Amniotic epithelial cell (primary cell): ENCODE data around the gene CENPA.

ENCODE experiments used
- DNase-seq: peaks from one replicate; pipeline ENCODE4 v3.0.0-alpha.2; 2010; ENCODE audit warnings: low read depth

The CENPA gene

DNA sequence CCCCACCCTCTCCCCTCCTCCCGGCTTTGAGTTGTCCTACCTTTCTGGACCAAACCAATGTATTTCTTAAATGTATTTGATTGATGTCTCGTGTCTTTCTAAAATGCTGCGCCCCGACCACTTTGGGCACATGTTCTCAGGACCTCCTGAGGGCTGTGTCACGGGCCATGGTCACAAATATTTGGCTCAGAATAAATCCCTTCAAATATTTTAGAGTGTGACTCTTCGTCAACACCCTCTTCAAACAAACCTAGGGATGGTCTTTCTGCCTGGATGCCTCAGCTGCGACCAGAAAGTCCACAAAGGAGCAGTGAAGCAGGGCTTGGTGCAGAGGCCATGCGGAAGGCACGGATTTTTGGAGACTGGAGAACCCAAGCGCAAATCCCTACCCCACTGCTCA, 22.8 kb upstream of the CENPA start:
- DNase-seq: no peak

DNA sequence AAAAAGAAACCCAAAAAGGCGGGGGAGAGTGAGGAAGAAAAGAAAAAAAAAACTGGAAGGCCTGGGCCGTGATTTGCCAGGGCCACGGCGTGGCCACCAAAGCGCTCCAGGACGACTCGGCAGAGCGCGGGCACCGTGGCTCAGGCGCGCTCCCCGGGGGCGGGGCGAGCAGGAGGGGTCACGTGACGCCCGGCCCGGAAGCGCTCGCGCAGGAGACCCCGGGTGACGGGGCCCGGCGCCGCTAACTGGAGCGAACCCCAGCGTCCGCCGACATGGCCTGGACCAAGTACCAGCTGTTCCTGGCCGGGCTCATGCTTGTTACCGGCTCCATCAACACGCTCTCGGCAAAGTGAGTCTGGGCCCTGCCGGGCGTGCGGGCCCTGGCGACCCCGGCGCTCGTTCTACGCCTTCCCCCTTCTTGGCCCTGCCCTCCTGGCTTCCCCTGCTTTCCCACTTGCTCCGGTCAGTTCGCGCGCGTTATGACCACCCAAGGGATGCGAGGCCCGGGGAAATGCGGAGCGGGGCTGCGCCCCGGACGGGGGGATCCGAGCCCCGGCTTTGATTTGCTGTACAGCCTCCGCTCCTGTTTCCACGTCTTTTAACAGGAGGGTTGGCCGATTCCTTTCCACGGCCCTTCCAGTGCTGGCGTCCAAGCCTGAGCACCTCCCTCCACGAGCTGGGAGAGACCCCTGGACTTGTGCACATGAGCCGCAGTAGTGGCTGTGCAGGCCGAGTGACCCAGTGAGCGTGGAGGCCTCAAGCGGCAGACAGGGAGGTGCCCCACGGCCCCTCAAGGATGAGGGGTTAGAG, 21.6 kb upstream of the CENPA start, which contains the start of gene SLC35F6:
TSS of gene SLC35F6 (plus strand) at position 207 of the 810 bp plus-strand sequence. CDS start at position 273, 66 bp downstream.
- DNase-seq: peak; percentile 56

DNA sequence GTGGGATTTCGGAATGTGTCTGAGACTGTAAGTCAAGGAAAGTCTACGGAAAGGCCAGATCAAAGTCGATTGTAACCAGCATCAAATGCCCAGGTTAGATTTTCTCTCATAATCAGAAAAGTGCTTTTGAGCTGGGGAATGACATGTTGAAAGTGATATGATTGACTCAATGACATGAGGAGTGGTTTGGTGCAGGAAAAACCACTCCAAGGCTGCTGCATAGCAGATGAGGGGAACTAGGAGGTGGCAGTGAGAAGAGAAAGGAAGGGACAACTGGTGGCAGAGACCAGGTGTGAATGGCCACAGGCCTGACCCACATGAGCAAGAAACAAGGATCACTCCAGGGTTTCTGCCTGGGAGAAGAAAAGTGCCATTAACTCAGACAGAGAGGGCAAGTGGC, 20.9 kb upstream of the CENPA start:
- no peak for DNase-seq

DNA sequence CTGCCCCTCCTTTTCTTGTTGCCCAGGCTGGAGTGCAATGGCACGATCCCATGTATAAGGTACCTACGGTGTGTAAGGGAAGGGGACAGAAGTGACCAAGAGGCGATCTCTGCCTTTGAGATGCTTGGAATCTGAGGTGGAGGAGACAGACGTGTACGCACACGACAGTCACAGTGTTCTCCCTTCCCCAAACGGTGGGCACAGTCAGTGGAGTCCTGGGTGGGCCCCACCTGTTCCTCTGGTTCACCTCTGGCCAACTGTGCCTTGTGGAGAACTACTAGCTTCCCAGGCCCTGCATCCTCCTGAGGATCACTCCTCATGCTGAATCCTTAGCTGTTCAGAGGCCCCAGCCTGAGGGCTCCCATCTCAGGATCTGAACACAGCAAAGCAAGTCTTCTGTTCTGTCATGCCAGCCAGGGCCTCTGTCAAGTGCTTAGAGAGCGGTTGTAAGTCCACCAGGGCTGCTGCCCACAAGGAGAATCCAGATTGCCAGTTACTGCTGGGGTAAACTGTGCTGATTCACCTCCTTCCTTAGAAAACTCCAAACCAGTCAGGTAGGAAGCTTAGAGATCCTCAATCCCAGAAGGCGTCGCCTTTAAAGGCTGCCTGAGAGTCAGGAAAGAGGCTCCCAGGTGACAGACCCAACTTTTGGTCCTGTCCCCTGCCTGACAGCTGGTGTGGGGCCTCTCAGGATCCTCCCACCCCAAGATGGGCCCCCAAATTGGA, 20.2 kb upstream of the CENPA start:
- DNase-seq: no peak

DNA sequence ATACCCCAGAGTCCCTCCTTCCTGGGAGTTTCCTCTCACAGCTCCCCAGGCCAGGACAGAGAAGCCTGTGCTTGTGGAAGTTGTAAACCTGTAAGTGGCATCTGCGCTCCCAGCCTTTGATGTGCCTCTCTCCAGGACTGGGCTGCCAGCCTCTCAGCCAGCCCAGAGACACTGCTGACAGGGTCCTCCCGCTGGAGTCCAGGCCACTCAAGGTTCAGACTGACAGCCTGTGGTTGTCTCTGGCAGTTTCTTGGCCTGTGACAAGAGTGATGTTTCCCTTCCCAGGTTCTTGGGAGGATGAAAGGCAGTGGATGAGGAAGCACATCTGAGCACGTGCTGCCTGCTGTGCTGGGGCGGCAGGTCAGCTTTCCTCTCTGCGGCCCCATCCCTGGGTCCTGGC, 18.7 kb upstream of the CENPA start:
- DNase-seq: no peak

DNA sequence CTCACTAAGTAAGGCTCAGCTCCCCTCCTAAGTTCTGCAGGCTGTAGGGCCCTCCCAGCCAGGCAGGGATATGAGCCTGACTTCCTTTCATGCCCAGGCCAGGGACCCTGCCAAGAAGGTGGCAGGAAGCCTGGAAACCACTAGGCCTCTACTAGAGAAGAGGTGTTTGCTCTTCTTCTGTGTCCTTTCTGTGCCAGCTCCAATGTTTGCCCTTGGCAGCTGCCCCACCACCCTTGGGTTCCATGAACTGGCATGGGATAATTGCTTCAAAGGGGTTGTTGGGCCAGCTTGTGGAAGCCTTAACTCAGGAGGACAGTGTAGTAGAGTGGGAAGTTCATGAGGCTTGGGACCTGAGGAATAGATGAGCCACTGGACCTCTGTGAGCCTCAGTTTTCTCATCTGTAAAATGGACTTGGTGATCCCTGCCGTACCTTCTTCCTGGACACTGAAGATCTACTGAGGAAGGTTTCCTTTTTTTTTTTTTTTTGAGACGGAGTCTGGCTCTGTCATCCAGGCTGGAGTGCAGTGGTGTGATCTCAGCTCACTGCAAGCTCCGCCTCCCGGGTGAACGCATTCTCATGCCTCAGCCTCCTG, 17.9 kb upstream of the CENPA start:
- DNase-seq: no peak

DNA sequence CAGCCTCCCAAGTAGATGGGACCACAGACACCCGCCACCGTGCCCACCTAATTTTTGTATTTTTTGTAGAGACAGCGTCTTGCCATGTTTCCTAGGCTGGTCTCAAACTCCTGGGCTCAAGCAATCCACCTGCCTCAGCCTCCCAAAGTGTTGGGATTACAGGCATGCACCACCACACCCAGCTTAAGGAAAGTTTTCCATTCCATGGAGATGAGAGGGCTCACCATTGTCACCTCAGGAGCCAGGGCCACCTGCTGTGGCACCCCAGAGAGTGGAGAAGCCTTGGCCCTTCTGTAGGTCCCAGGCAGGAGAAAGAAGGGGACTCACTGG, 17.1 kb upstream of the CENPA start:
- DNase-seq: no peak

DNA sequence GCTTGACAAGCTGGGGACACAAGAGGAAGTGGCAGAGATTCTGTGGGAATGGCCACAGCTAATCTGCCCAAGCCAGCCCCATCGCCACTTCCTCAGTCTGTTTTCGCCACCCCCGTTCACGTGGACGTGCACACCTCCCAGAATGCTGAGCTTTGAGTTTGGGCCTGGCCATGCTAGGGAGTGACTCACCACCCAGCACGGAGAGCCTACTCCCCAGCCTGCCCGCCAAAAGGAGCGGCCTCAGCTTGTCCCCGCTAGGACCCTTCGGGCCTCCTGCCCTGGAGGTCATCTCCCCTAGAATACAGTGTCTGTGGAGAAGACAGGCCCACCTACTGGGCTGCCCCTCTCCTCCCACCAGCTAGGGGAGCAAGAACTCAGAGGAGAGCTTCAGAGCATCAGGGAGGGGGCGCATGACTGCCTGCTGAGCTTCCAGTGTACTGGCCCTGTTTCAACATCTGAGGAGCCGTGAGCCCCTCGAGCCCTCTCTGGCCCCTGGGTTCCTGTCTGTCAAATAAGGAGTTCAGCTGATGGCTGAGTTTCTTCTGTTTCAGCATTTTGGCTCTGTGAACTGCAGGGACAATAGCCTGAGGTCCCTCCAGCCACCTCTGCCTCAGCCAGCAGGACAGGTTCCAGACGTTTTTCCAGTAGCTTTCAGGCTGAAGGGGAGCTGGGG, 16.6 kb upstream of the CENPA start:
- peak; percentile 48 for DNase-seq

DNA sequence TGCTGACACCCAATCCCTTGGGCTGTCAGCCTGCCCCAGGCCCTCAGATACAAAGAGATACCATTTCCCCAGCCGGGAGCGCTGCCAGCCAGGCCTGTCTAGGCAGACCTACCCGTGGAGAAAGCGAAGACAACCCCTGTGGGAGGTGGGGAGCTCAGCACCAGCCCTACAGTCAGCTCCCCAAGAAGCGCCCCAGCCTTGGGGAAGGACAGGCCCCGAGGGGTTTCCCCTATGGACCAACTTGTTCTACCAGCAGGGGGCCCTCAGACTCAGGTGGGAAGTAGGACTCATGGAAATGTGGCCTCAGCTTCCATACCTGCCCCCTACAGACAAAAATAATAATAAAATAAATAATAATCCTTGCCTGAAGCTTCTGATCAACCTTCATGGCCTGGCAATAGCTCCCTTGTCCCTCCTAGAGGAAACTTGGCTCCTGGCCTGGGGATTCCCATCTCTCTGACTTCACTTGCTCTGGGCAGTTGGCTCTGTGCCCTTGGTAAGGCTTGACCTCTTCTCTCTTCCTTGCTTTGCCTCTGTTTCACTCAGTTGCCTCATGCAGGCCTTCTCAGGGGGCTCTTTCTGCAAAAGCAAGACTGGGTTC, 14.8 kb upstream of the CENPA start:
- peak; percentile 65 for DNase-seq

DNA sequence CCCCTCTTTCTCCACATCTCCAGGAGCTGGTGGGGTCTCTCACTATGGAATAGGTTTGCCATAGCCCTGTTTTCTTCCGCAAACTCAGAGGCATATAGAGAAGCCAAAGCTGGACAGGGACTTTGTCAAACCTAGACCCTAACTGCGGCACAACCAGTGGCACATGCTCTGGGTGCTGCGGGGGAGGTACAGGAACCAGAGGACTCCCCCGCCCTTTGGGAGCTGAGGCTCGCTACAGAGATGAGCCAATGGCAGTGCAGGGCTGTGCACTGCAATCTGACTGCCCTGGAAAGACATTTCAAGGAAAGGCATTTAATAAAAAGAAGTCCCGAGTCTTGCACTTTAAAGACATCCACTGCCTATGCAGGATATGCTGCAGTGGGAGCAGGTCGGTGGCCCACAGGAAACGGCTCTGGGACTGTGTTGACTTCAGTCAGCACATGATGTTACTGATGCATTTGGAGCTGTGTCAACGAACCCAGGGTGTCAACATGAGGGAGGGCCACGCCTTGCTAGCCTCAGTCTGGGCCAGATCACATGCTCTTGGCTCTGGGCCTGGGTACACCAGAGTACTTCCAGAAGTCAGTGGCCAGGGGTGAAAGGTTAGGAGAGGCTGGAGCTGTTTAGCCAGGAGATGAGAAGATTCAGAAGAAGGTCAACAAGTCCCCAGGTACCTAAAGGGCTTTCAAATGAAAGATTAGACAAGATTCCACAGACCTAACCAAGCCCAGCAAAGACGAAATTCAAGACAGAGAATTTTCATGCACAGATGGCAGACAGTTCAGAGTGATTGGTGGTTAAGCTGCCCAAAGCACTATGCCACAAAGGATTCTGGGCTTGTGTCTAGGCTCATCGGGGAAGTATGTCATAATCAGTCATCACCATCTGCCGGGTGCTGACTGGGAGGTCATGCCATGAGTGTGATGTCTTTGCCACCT, 13.5 kb upstream of the CENPA start:
- DNase-seq: peak; percentile 56

DNA sequence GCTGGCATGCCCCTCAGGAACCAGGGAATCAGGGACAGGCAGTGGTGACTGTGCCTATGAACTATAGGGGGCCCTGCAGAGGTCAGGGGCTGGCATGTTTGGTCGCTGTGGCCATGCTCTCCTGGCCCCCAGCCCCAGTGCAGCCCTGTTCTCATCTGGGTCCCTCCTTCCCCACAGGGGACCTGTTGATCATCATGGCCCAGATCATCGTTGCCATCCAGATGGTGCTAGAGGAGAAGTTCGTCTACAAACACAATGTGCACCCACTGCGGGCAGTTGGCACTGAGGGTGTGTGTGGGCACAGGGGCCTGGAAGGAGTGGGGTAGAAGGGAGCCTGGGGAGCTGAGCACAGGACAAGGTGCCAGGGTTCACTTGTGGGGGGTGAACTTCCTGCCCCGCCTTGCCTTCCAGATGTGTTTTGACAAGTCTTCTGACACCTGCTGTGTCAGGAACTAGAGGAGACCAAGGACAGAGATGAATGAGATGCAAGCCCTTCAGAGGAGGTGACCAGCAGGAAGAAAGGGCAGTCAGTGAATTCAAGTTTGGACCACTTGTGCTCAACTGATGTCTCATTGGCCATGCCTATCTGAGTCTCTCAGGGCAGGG, 9.6 kb upstream of the CENPA start:
- no peak for DNase-seq

DNA sequence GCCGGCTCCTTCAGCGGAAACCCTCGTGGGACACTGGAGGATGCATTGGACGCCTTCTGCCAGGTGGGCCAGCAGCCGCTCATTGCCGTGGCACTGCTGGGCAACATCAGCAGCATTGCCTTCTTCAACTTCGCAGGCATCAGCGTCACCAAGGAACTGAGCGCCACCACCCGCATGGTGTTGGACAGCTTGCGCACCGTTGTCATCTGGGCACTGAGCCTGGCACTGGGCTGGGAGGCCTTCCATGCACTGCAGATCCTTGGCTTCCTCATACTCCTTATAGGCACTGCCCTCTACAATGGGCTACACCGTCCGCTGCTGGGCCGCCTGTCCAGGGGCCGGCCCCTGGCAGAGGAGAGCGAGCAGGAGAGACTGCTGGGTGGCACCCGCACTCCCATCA, 7.8 kb upstream of the CENPA start:
- DNase-seq: no peak

DNA sequence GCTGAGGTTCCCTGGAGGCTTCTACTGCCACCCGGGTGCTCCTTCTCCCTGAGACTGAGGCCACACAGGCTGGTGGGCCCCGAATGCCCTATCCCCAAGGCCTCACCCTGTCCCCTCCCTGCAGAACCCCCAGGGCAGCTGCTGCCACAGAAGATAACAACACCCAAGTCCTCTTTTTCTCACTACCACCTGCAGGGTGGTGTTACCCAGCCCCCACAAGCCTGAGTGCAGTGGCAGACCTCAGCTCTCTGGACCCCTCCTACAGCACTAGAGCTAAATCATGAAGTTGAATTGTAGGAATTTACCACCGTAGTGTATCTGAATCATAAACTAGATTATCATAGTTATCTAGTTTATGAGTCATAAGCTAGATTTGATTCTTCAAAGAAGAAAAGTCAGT, 7.3 kb upstream of the CENPA start:
- DNase-seq: peak; percentile 45

DNA sequence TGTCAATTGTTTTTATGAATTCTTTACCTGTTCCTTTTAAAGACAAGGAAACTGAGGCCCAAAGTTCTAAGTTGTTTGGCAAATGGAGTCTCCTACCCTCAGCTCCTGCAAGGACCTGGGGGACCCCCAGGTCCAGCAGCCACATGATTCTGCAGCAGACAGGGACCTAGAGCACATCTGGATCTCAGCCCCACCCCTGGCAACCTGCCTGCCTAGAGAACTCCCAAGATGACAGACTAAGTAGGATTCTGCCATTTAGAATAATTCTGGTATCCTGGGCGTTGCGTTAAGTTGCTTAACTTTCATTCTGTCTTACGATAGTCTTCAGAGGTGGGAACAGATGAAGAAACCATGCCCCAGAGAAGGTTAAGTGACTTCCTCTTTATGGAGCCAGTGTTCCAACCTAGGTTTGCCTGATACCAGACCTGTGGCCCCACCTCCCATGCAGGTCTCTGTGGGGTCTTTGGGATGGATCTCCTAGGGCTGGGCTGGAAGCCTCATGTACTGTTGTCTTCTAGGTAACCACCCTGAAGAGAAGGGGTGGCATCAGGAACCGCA, 5.6 kb upstream of the CENPA start:
- no peak for DNase-seq

DNA sequence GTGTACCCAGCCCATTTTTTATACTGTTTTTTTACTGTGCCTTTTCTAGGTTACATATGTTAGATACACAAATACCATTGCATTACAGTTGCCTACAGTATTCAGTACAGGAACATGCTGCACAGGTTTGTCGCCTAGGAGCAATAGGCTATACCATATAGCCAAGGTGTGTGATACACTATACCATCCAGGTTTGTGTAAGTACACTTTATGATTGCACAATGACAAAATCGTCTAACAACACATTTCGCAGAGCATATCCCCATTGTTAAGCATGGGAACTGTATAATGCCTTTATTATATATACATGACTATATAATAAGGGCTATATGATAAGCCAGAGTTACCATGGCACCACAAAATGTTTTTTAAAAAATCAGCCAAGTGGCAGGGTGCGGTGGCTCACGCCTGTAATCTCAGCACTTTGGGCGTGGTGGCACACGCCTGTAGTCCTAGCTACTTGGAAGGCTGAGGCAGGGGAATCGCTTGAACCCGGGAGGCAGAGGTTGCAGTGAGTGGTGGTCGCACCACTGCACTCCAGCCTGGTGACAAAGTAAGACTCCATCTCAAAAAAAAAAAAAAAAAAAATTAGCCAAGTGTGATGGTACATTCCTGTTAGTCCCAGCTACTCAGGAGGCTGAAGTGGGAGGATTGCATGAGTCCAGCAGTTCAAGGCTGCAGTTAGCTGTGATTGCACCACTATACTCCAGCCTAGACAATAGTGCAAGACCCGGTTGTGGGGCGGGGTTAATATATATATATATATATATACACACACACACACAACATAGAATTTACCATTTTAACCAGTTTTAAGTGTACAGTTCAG, 2.8 kb upstream of the CENPA start:
- no peak for DNase-seq

DNA sequence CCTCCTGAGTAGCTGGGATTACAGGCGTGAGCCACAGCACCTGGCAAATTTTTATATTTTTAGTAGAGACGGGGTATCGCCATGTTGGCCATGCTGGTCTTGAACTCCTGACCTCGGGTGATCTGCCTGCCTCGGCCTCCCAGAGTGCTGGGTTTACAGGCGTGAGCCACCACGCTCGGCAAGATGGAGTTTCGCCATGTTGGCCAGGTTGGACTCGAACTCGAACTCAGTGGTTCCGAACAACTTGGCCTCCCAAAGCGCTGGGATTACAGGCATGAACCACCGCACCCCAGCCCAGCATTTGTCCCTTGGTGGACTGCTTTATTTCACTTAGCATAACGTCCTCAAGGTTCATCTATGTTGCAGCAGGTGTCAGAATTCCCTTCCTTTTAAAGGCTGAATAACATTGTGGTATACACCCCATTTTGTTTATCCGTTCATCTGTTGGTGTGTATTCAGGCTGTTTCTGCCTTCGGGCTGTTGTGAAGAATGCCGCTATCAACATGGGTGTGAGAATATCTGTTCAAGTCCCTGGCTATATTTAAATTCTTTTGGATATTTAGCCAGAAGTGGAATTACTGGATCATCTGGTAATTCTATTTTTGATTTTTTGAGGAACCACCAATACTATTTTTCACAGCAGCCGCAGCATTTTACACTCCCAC, 1.2 kb upstream of the CENPA start:
- DNase-seq: no peak

DNA sequence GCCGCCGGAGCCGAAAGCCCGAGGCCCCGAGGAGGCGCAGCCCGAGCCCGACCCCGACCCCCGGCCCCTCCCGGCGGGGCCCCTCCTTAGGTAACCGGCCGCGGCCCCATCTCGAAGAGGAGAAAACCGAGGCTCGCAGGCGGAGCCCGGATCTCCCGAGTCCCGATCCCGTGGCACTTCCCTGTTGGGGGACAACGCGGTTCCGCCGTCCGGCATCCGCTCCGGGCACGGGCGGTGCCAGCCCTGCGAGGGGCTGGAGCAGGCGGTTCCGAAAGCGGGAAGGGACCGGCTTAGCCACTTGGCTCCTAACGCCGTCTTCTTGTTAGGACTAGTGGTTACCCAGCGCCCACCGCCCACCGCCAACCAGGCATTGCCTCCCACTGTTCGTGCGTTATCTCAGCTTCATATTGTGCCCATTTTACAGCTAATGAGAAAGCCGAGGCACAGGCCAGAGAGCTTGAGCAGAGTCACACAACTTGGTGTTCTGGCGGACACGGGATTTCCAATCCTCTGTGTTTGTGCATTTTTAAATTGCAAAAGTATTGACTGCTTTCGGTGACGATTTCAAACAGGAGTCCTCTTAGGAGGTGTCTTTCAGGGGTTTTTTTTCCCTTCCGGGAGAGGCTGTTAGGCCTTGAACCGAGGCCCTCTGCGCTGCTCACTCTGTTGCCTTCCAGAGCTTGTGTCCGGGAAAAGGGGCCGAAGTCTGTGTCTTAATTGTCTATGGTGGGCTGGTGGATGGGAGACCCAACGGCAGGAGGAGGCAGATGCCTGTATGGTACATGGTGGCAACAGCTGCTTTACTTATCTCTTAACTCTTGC, 562 bp downstream of the CENPA start:
- peak; percentile 3 for DNase-seq

DNA sequence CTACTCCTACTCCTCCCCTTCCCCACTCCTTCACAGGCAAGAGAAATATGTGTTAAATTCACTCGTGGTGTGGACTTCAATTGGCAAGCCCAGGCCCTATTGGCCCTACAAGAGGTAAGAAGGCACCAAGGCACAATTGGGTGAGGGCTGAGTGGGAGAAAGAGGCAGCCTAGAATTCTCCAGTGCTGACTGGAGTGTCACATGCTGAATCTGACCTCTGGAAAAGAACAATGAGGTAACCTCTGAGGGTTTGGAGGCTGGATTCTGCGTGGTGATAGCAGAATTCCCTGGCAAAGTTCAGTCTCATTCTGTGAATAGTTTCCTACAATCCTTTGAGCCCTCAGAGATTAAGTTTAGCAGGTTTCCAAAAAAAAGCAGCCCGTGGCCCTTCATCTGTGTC, 6.9 kb downstream of the CENPA start:
- DNase-seq: peak; percentile 62
